ENCODE measurements around the gene CDH5.

Gene CDH5

GRCh38 chr16:66353055-66353454 is 13.4 kb upstream of the CDH5 start:
- in situ Hi-C loops (cut with HindIII; ENCODE audit: low sequenced_read_pairs), result no loop called here

- in situ Hi-C loops (cut with HindIII; ENCODE audit: low sequenced_read_pairs), result no loop called here
Measured at GRCh38 chr16:66354034-66354909, 12.2 kb upstream of the CDH5 start.

- in situ Hi-C loops (cut with HindIII; ENCODE audit: low sequenced_read_pairs), result loop anchor here (5.0 kb wide), 1 partner anchor 42 kb away; no protein-coding TSS in a partner anchor
Measured at GRCh38 chr16:66355526-66355925, 11.0 kb upstream of the CDH5 start.

- in situ Hi-C loops (cut with HindIII; ENCODE audit: low sequenced_read_pairs), result loop anchor here (5.0 kb wide), 1 partner anchor 40 kb away; no protein-coding TSS in a partner anchor
Measured at GRCh38 chr16:66357523-66357928, 9.0 kb upstream of the CDH5 start.

- in situ Hi-C loops (cut with HindIII; ENCODE audit: low sequenced_read_pairs), result loop anchor here (5.0 kb wide), 1 partner anchor 39 kb away; no protein-coding TSS in a partner anchor
Measured at GRCh38 chr16:66358231-66358630, 8.3 kb upstream of the CDH5 start.

- in situ Hi-C loops (cut with HindIII; ENCODE audit: low sequenced_read_pairs), result loop anchor here (5.0 kb wide), 1 partner anchor 38 kb away; no protein-coding TSS in a partner anchor
Measured at GRCh38 chr16:66359012-66359411, 7.5 kb upstream of the CDH5 start.

- in situ Hi-C loops (cut with HindIII; ENCODE audit: low sequenced_read_pairs), result loop anchor here (5.0 kb wide), 1 partner anchor 37 kb away; no protein-coding TSS in a partner anchor
Measured at GRCh38 chr16:66359811-66360608, 6.5 kb upstream of the CDH5 start.

GRCh38 chr16:66360624-66361324 is 5.7 kb upstream of the CDH5 start:
- in situ Hi-C loops (cut with HindIII; ENCODE audit: low sequenced_read_pairs), result no loop called here

- in situ Hi-C loops (cut with HindIII; ENCODE audit: low sequenced_read_pairs), result no loop called here
Measured at GRCh38 chr16:66361604-66362135, 4.8 kb upstream of the CDH5 start.

- in situ Hi-C loops (cut with HindIII; ENCODE audit: low sequenced_read_pairs), result no loop called here
Measured at GRCh38 chr16:66363211-66363777, 3.2 kb upstream of the CDH5 start.

GRCh38 chr16:66364117-66364958 is 2.2 kb upstream of the CDH5 start:
- in situ Hi-C loops (cut with HindIII; ENCODE audit: low sequenced_read_pairs), result no loop called here

GRCh38 chr16:66364959-66365306 is 1.6 kb upstream of the CDH5 start:
- in situ Hi-C loops (cut with HindIII; ENCODE audit: low sequenced_read_pairs), result no loop called here

- in situ Hi-C loops (cut with HindIII; ENCODE audit: low sequenced_read_pairs), result no loop called here
Measured at GRCh38 chr16:66365651-66366050, 840 bp upstream of the CDH5 start.

- in situ Hi-C loops (cut with HindIII; ENCODE audit: low sequenced_read_pairs), result no loop called here
Measured at GRCh38 chr16:66367968-66368891, 1.7 kb downstream of the CDH5 start.

- in situ Hi-C loops (cut with HindIII; ENCODE audit: low sequenced_read_pairs), result no loop called here
Measured at GRCh38 chr16:66369055-66369592, 2.6 kb downstream of the CDH5 start.

GRCh38 chr16:66370786-66371684 is 4.5 kb downstream of the CDH5 start:
- in situ Hi-C loops (cut with HindIII; ENCODE audit: low sequenced_read_pairs), result no loop called here

Data from endothelial cell of hepatic sinusoid (primary cell).